H4 (cell line): ENCODE data around the gene DCK. TPM values are rescaled to one million over a fixed set of nuclear protein-coding genes. Genes with fewer than 3 reads are reported as not detected.
A peak's percentile ranks its signal among the peaks of the same experiment; 100 is the strongest.
"Not testable (repeated sequence)": the region's sequence is repeated elsewhere in the genome, so short reads cannot be mapped to it uniquely, and the experiment has no call there.

Source experiments
- DNase-seq: peaks from one replicate; pipeline ENCODE4 v3.0.0-alpha.2; 2015; ENCODE audit warnings: low spot score
- total RNA-seq: library from RNA; depleted of rRNA; stranded (reverse); fragments of >200 nt; shearing (Covaris generic); gene quantifications from 2 replicates; pipeline ENCODE4 v1.2.3, GENCODE V29; 2014

DCK gene
- total RNA-seq, 1 experiment from 2014 or later = 38.2 TPM

GRCh38 chr4:71001363-71001762 lies 7.9 kb downstream of the DCK start:
- not testable (repeated sequence) for DNase-seq

GRCh38 chr4:71004281-71004851 lies 10.9 kb downstream of the DCK start:
- DNase-seq = no peak

- not testable (repeated sequence) for DNase-seq
These were observed 11.6 kb downstream of the DCK start for GRCh38 chr4:71005025-71005424.

- no peak for DNase-seq
These were observed 12.9 kb downstream of the DCK start for GRCh38 chr4:71006203-71006907.

GRCh38 chr4:71008196-71008595 lies 14.7 kb downstream of the DCK start:
- no peak for DNase-seq

GRCh38 chr4:71009086-71009485 lies 15.6 kb downstream of the DCK start:
- DNase-seq = no peak

GRCh38 chr4:71009890-71010588 lies 16.6 kb downstream of the DCK start:
- no peak for DNase-seq

- no peak for DNase-seq
These were observed 18.0 kb downstream of the DCK start for GRCh38 chr4:71011451-71011850.

- not testable (repeated sequence) for DNase-seq
These were observed 23.9 kb downstream of the DCK start for GRCh38 chr4:71017391-71017790.

GRCh38 chr4:71020611-71021010 lies 27.2 kb downstream of the DCK start:
- no peak for DNase-seq

GRCh38 chr4:71025654-71026053 lies 32.2 kb downstream of the DCK start:
- DNase-seq = no peak

GRCh38 chr4:71026086-71026485 lies 32.6 kb downstream of the DCK start:
- peak; percentile 69 for DNase-seq

- DNase-seq = no peak
These were observed 34.2 kb downstream of the DCK start for GRCh38 chr4:71027611-71028010.

GRCh38 chr4:71029504-71029903 lies 36.1 kb downstream of the DCK start:
- no peak for DNase-seq

GRCh38 chr4:71032106-71032505 lies 38.7 kb downstream of the DCK start:
- DNase-seq = not testable (repeated sequence)

GRCh38 chr4:71045256-71045655 lies 51.8 kb downstream of the DCK start:
- no peak for DNase-seq

GRCh38 chr4:71049395-71049794 lies 55.9 kb downstream of the DCK start:
- no peak for DNase-seq

GRCh38 chr4:71050809-71051208 lies 57.4 kb downstream of the DCK start:
- DNase-seq = no peak

- no peak for DNase-seq
These were observed 58.6 kb downstream of the DCK start for GRCh38 chr4:71052034-71052433.

- no peak for DNase-seq
These were observed 59.3 kb downstream of the DCK start for GRCh38 chr4:71052716-71053115.

GRCh38 chr4:71053613-71054012 lies 60.2 kb downstream of the DCK start:
- DNase-seq = not testable (repeated sequence)

- DNase-seq = not testable (repeated sequence)
These were observed 66.1 kb downstream of the DCK start for GRCh38 chr4:71059573-71059972.

GRCh38 chr4:71062436-71062835 lies 69.0 kb downstream of the DCK start:
- DNase-seq = no peak
